PC-3 (cell line): ENCODE measurements around the gene SLC44A5.

Experiments used
- CTCF ChIP-seq: fragments of 300-600 bp; sonication (generic); conservative IDR thresholded peaks from 2 replicates; pipeline ENCODE4 v1.5.1; 2017; ENCODE audit warnings: antibody characterized with exemption, low read depth, mild to moderate bottlenecking, low read length
- EZH2 ChIP-seq: fragments of 300-600 bp; sonication (generic); IDR thresholded peaks from one replicate; pipeline ENCODE4 v1.6.1; 2017; ENCODE audit warnings: antibody characterized with exemption, mild to moderate bottlenecking, low read length; ENCODE audit not compliant: unreplicated experiment
- EZH2phosphoT487 ChIP-seq: fragments of 300-600 bp; sonication (generic); IDR thresholded peaks from 2 replicates; pipeline ENCODE4 v1.6.1; 2018; ENCODE audit warnings: mild to moderate bottlenecking, antibody characterized with exemption, low read length, borderline replicate concordance

- TF ChIP-seq CTCF (no peak), EZH2 (no peak), EZH2phosphoT487 (no peak)
Measured at GRCh38 chr1:75400716-75401115, 210.2 kb downstream of the SLC44A5 start.
